Measurements from ENCODE around the gene USH1G. TPM values are rescaled to one million over a fixed set of nuclear protein-coding genes. Genes with fewer than 3 reads are reported as not detected.

USH1G gene
- total RNA-seq, 1 experiment from 2014 or later: 2.7 TPM

DNA sequence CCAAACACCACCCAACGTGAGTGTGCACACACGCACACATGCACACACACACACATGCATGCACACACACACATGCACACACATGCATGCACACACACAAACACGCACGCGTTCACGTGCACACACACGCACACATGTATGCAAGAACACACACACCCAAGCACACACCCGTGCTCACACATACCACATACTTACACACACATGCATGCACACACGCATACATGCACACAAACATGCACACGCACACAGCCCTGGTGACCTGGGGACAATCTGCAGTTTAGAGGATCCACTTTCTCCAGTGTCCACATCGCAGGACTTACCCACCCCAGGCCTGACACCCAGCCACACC, 6.2 kb downstream of the USH1G start:
- Histone ChIP-seq H3K23me2 (ENCODE audit: insufficient read length, low read depth, low read length, poor library complexity, severe bottlenecking) (no peaks in the 10 kb centered on the region), H3K9me3 (ENCODE audit: control insufficient read depth, low read depth, low read length) (no peaks in the 10 kb centered on the region), H3K18ac (ENCODE audit: insufficient read length, low read depth, low read length) (no peak overlapping the region), H2BK120ac (ENCODE audit: low read depth, low read length, poor library complexity, severe bottlenecking) (no peak overlapping the region), H2BK5ac (ENCODE audit: insufficient read length, low read length) (no peak overlapping the region), H3K4ac (ENCODE audit: low read depth, low read length) (no peak overlapping the region), H2AK5ac (ENCODE audit: insufficient read length, low read length) (no peak overlapping the region), H3K27me3 (ENCODE audit: insufficient read depth, low read length) (no peaks in the 10 kb centered on the region), H2BK20ac (ENCODE audit: low read depth, low read length, poor library complexity, severe bottlenecking) (no peak overlapping the region), H3K79me2 (ENCODE audit: insufficient read depth, low read length) (no peaks in the 10 kb centered on the region), H2AFZ (ENCODE audit: low read length) (no peak overlapping the region), H3K27ac (ENCODE audit: insufficient read length, low read depth, low read length) (no peak overlapping the region), H4K8ac (replicated peaks; ENCODE audit: insufficient read length, low read depth, low read length) (peak overlapping the region; percentile 84), H3K14ac (ENCODE audit: insufficient read depth, low read length) (no peak overlapping the region), H3T11ph (ENCODE audit: low read length) (no peak overlapping the region), H4K20me1 (ENCODE audit: control insufficient read depth, insufficient read depth, insufficient read length) (no peaks in the 10 kb centered on the region), H2BK15ac (ENCODE audit: low read depth, low read length) (no peak overlapping the region), H2BK12ac (ENCODE audit: insufficient read length, low read depth, low read length) (no peak overlapping the region), H3K4me2 (ENCODE audit: insufficient read depth, insufficient read length, low read length) (no peak overlapping the region), H3K4me1 (ENCODE audit: insufficient read depth, low read length) (no peaks in the 10 kb centered on the region), H3K79me1 (ENCODE audit: insufficient read depth, low read depth, low read length, poor library complexity, severe bottlenecking) (no peaks in the 10 kb centered on the region), H3K23ac (ENCODE audit: insufficient read length, low read depth, low read length) (no peak overlapping the region), H3K9ac (ENCODE audit: extremely low read depth, insufficient read length, low read length) (no peak overlapping the region), H4K5ac (ENCODE audit: insufficient read length, low read depth, low read length) (no peak overlapping the region), H3K56ac (ENCODE audit: insufficient read length, low read depth, low read length) (no peak overlapping the region), H4K91ac (ENCODE audit: insufficient read length, low read depth, low read length) (no peak overlapping the region)
- peaks cover 0 to 3% (median 3%) of the 10 kb centered on the region in 3 experiments; a peak in 4 of 7 replicates for H3K36me3 Mint-ChIP-seq (ENCODE audit: insufficient read depth in 1 of 3, low read depth in 3 of 3)
- DNase-seq: peak; percentile 27
- H3K27me3 Mint-ChIP-seq (ENCODE audit: low read depth): peaks cover 48% of the 10 kb centered on the region
- peaks cover 0 to 2% of the 10 kb centered on the region in 2 experiments; a peak in 2 of 5 replicates for H3K9me3 Mint-ChIP-seq
- H3K27ac Mint-ChIP-seq: no peak overlapping the region; a peak in 1 of 7 replicates
- WGBS (ENCODE audit: extremely low coverage, insufficient read length, low lambda C conversion rate): no CpG with 5 or more reads among the region's 11 CpGs
- no peak overlapping the region for H3K4me3 Mint-ChIP-seq
- H3K4me1 Mint-ChIP-seq: peaks cover 13 to 31% of the 10 kb centered on the region in 2 experiments
- TF ChIP-seq, protein P1, sequence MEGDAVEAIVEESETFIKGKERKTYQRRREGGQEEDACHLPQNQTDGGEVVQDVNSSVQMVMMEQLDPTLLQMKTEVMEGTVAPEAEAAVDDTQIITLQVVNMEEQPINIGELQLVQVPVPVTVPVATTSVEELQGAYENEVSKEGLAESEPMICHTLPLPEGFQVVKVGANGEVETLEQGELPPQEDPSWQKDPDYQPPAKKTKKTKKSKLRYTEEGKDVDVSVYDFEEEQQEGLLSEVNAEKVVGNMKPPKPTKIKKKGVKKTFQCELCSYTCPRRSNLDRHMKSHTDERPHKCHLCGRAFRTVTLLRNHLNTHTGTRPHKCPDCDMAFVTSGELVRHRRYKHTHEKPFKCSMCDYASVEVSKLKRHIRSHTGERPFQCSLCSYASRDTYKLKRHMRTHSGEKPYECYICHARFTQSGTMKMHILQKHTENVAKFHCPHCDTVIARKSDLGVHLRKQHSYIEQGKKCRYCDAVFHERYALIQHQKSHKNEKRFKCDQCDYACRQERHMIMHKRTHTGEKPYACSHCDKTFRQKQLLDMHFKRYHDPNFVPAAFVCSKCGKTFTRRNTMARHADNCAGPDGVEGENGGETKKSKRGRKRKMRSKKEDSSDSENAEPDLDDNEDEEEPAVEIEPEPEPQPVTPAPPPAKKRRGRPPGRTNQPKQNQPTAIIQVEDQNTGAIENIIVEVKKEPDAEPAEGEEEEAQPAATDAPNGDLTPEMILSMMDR (conservative IDR thresholded peaks at IDR 0.05): no peak

All from H9 (cell line).